Right cardiac atrium (tissue), 5 donors: ENCODE results near the gene SLC3A2. TPM values are rescaled to one million over a fixed set of nuclear protein-coding genes. Genes with fewer than 3 reads are reported as not detected.
"Not testable (repeated sequence)": the region's sequence is repeated elsewhere in the genome, so short reads cannot be mapped to it uniquely, and the experiment has no call there.

Experiments used
- ATAC-seq, 2 donors: fragments of 200-7000 bp; cut with Tn5 transposase; one replicate each; pipeline versions ENCODE4 v1.8.0 to v1.9.1; 2020; ENCODE audit warnings: moderate library complexity in 2 of 2, mild to moderate bottlenecking in 1 of 2
- DNase-seq, 3 donors: peaks; one replicate each; pipeline ENCODE4 v3.0.0-alpha.2; 2020
- H3K27ac ChIP-seq: one replicate; pipeline ENCODE4 v1.5.1; 2013; ENCODE audit warnings: mild to moderate bottlenecking, low read length, control low read depth, moderate library complexity
- H3K27me3 ChIP-seq: one replicate; pipeline ENCODE4 v1.6.1; 2013; ENCODE audit not compliant: control insufficient read depth, insufficient read depth
- H3K4me1 ChIP-seq: one replicate; pipeline ENCODE4 v1.6.1; 2013; ENCODE audit warnings: low read length; ENCODE audit not compliant: control insufficient read depth, insufficient read depth
- H3K4me3 ChIP-seq: one replicate; pipeline ENCODE4 v1.5.1; 2013; ENCODE audit warnings: low read length, control low read depth
- H3K9me3 ChIP-seq: one replicate; pipeline ENCODE4 v1.6.1; 2013; ENCODE audit warnings: low read length; ENCODE audit not compliant: control insufficient read depth
- WGBS: extraction: QIAGEN DNeasy Blood & Tissue Kit; methylation state at CpG from one replicate; pipeline ENCODE4 v1.1.7; 2013; 5-methylcytosine and 5-hydroxymethylcytosine counted together
- intact Hi-C, 4 donors: fragments of 100-400 bp; cut with DNase I; formaldehyde crosslinking; loops; one replicate each; pipeline versions ENCODE4 v1.11.0 to v1.14.0; 2022 to 2023
- polyA plus RNA-seq: library from polyadenylated mRNA; stranded (reverse); fragments of 200-250 nt; gene quantifications from one replicate; pipeline ENCODE4 v1.2.3, GENCODE V29; 2013
- total RNA-seq, 4 donors: library from RNA; stranded (reverse); fragmentation: NEBNext Ultra II Directional; extraction: Animal tissue kit (Norgen Biotek cat#: 25700); gene quantifications; one replicate each; pipeline ENCODE4 v1.2.1, GENCODE V29; 2021
- donor health status: healthy with polysubstance abuse.
- donor health status: DM: no; HTN: yes; CAD: no.
- donor health status: DM: no; HTN: no; CAD: no.
- donor health status: DM: no; HTN: yes; CAD: no; lungs with severe emphysema.
- donor health status: DM: yes; HTN: yes; CAD: no.

The SLC3A2 gene
- total and polyA plus RNA-seq, 5 donors, result 28.1 to 64.1 (median 40.2) TPM

- ATAC-seq (peak; percentile 10 to 46), DNase-seq (peak in 2 of 3 donors; percentile 37 to 71)
- H3K27me3 ChIP-seq, result no peaks in the 10 kb centered on the region
- WGBS, result 4% methylated on average over 71 of the region's 71 CpGs
- H3K27ac ChIP-seq, result no peak overlapping the region
- H3K4me3 ChIP-seq, result peak overlapping the region; percentile 29
- intact Hi-C loops, result no loop called here
- no peaks in the 10 kb centered on the region for H3K9me3 ChIP-seq
- H3K4me1 ChIP-seq, result no peaks in the 10 kb centered on the region
Observed at GRCh38 chr11:62925745-62926679, 45.3 kb downstream of the SLC3A2 start.

GRCh38 chr11:62926680-62927455, 46.2 kb downstream of the SLC3A2 start:
- WGBS, result 17% methylated on average over 53 of the region's 53 CpGs
- H3K27ac ChIP-seq, result no peak overlapping the region
- DNase-seq (no peak), ATAC-seq (no peak)
- H3K4me3 ChIP-seq, result peak overlapping the region; percentile 29
- no peaks in the 10 kb centered on the region for H3K4me1 ChIP-seq
- intact Hi-C loops, result no loop called here
- H3K9me3 ChIP-seq, result no peaks in the 10 kb centered on the region
- H3K27me3 ChIP-seq, result no peaks in the 10 kb centered on the region

GRCh38 chr11:62928011-62928410, 47.3 kb downstream of the SLC3A2 start:
- Histone ChIP-seq H3K4me1 (no peaks in the 10 kb centered on the region), H3K27ac (no peak overlapping the region), H3K27me3 (no peaks in the 10 kb centered on the region), H3K9me3 (no peaks in the 10 kb centered on the region), H3K4me3 (no peak overlapping the region)
- DNase-seq (no peak), ATAC-seq (no peak)
- intact Hi-C loops, result no loop called here
- WGBS, result 61% methylated on average over 13 of the region's 13 CpGs

- Histone ChIP-seq H3K4me3 (no peak overlapping the region), H3K27me3 (no peaks in the 10 kb centered on the region), H3K27ac (no peak overlapping the region), H3K9me3 (no peaks in the 10 kb centered on the region), H3K4me1 (no peaks in the 10 kb centered on the region)
- intact Hi-C loops, result no loop called here
- no peak for ATAC-seq
- no peak for DNase-seq
- 38% methylated on average over 4 of the region's 4 CpGs for WGBS
Observed at GRCh38 chr11:62930157-62930556, 49.5 kb downstream of the SLC3A2 start.

- H3K4me3 ChIP-seq, result no peak overlapping the region
- no peak overlapping the region for H3K27ac ChIP-seq
- no peaks in the 10 kb centered on the region for H3K9me3 ChIP-seq
- WGBS, result 41% methylated on average over 1 of the region's 1 CpG
- intact Hi-C loops, result no loop called here
- ATAC-seq, result no peak
- H3K4me1 ChIP-seq, result no peaks in the 10 kb centered on the region
- DNase-seq, result no peak
- no peaks in the 10 kb centered on the region for H3K27me3 ChIP-seq
Observed at GRCh38 chr11:62930666-62931065, 50.0 kb downstream of the SLC3A2 start.

GRCh38 chr11:62931499-62932278, 51.0 kb downstream of the SLC3A2 start:
- Histone ChIP-seq H3K4me3 (no peak overlapping the region), H3K4me1 (no peaks in the 10 kb centered on the region), H3K9me3 (no peaks in the 10 kb centered on the region), H3K27me3 (no peaks in the 10 kb centered on the region), H3K27ac (no peak overlapping the region)
- DNase-seq (no peak), ATAC-seq (no peak)
- intact Hi-C loops, result no loop called here
- 62% methylated on average over 8 of the region's 8 CpGs for WGBS

- intact Hi-C loops, result no loop called here
- ATAC-seq, result no peak
- H3K9me3 ChIP-seq, result no peaks in the 10 kb centered on the region
- H3K4me3 ChIP-seq, result no peak overlapping the region
- no peaks in the 10 kb centered on the region for H3K27me3 ChIP-seq
- 84% methylated on average over 13 of the region's 13 CpGs for WGBS
- no peaks in the 10 kb centered on the region for H3K4me1 ChIP-seq
- no peak for DNase-seq
- H3K27ac ChIP-seq, result no peak overlapping the region
Observed at GRCh38 chr11:62933285-62933684, 52.6 kb downstream of the SLC3A2 start.

GRCh38 chr11:62933750-62934495, 53.2 kb downstream of the SLC3A2 start:
- no peak for DNase-seq
- ATAC-seq, result peak in 1 of 2 donors; percentile 11

GRCh38 chr11:62934496-62934785, 53.7 kb downstream of the SLC3A2 start:
- ATAC-seq, result no peak
- no peak overlapping the region for H3K27ac ChIP-seq
- DNase-seq, result no peak
- H3K4me3 ChIP-seq, result no peak overlapping the region
- 32% methylated on average over 1 of the region's 1 CpG for WGBS
- no peaks in the 10 kb centered on the region for H3K4me1 ChIP-seq
- H3K9me3 ChIP-seq, result no peaks in the 10 kb centered on the region
- intact Hi-C loops, result no loop called here
- H3K27me3 ChIP-seq, result no peaks in the 10 kb centered on the region

More at GRCh38 chr11:62933750-62934495, 53.2 kb downstream of the SLC3A2 start:
- no peak overlapping the region for H3K4me3 ChIP-seq
- WGBS, result 90% methylated on average over 5 of the region's 5 CpGs
- no peaks in the 10 kb centered on the region for H3K4me1 ChIP-seq
- intact Hi-C loops, result no loop called here
- H3K9me3 ChIP-seq, result no peaks in the 10 kb centered on the region
- no peaks in the 10 kb centered on the region for H3K27me3 ChIP-seq
- H3K27ac ChIP-seq, result no peak overlapping the region

- H3K4me1 ChIP-seq, H3K27ac ChIP-seq, ATAC-seq, H3K9me3 ChIP-seq, H3K4me3 ChIP-seq, H3K27me3 ChIP-seq, intact Hi-C loops, DNase-seq: not testable (repeated sequence)
- 89% methylated on average over 2 of the region's 2 CpGs for WGBS
Observed at GRCh38 chr11:62937528-62937927, 56.8 kb downstream of the SLC3A2 start.
